Omental fat pad (tissue), 4 donors: Measurements from ENCODE around the gene TNXB. TPM values are rescaled to one million over a fixed set of nuclear protein-coding genes. Genes with fewer than 3 reads are reported as not detected.
A peak's percentile ranks its signal among the peaks of the same experiment; 100 is the strongest.

Source experiments
- ATAC-seq: fragments of 150-250 bp; one replicate; pipeline ENCODE4 v1.9.1; 2016; ENCODE audit warnings: mild to moderate bottlenecking, moderate library complexity; ENCODE audit not compliant: low FRiP score
- DNase-seq: peaks from one replicate; pipeline ENCODE4 v3.0.0-alpha.2; 2019; ENCODE audit warnings: low spot score
- CTCF ChIP-seq, 3 donors: fragments of 450-650 bp; IDR thresholded peaks; one replicate each; pipeline ENCODE4 v1.5.1; 2016 to 2017; ENCODE audit warnings: antibody characterized with exemption in 3 of 3, mild to moderate bottlenecking in 3 of 3, moderate library complexity in 2 of 3
- total RNA-seq, 4 donors: library from RNA; depleted of rRNA; stranded (reverse); fragments of >200 nt; gene quantifications; one replicate each; pipeline ENCODE4 v1.1.0, GENCODE V29; 2016

Gene TNXB
- total RNA-seq, 4 donors from 2014 or later, result 129 to 311 (median 137) TPM

- TF ChIP-seq CTCF (IDR thresholded peaks at IDR 0.05), result no peak
- no peak for ATAC-seq
Measured at GRCh38 chr6:32082478-32082877, 26.7 kb downstream of the TNXB start.

GRCh38 chr6:32081168-32081990 is 27.8 kb downstream of the TNXB start:
- TF ChIP-seq CTCF (IDR thresholded peaks at IDR 0.05), result no peak
- ATAC-seq (peak; percentile 63), DNase-seq (peak; percentile 50)

More at GRCh38 chr6:32082478-32082877, 26.7 kb downstream of the TNXB start:
- DNase-seq, result no peak

GRCh38 chr6:32079566-32080290 is 29.4 kb downstream of the TNXB start:
- ATAC-seq (no peak), DNase-seq (no peak)
- no peak for TF ChIP-seq CTCF (IDR thresholded peaks at IDR 0.05)

- ATAC-seq, result peak; percentile 70
Measured at GRCh38 chr6:32076321-32076809, 32.8 kb downstream of the TNXB start.

GRCh38 chr6:32075781-32076180 is 33.4 kb downstream of the TNXB start:
- no peak for ATAC-seq
- TF ChIP-seq CTCF (IDR thresholded peaks at IDR 0.05), result no peak
- no peak for DNase-seq

More at GRCh38 chr6:32076321-32076809, 32.8 kb downstream of the TNXB start:
- no peak for DNase-seq
- TF ChIP-seq CTCF (IDR thresholded peaks at IDR 0.05), result no peak

GRCh38 chr6:32074996-32075532 is 34.1 kb downstream of the TNXB start:
- ATAC-seq, result no peak
- no peak for DNase-seq
- no peak for TF ChIP-seq CTCF (IDR thresholded peaks at IDR 0.05)
